Osteocyte (in vitro differentiated cells): ENCODE results near the gene CHDH. TPM values are rescaled to one million over a fixed set of nuclear protein-coding genes. Genes with fewer than 3 reads are reported as not detected.

Experiments
- DNase-seq: peaks from one replicate; pipeline ENCODE4 v3.0.0; 2021; ENCODE audit warnings: mixed read lengths; ENCODE audit not compliant: unreplicated experiment; ENCODE audit errors: extremely low spot score
- H3K27ac Mint-ChIP-seq: one replicate; pipeline ENCODE4 v1.8.0; 2021; ENCODE audit warnings: mild to moderate bottlenecking, mixed read lengths; ENCODE audit not compliant: unreplicated experiment
- H3K27me3 Mint-ChIP-seq: one replicate; pipeline ENCODE4 v1.8.0; 2021; ENCODE audit warnings: mixed read lengths; ENCODE audit not compliant: unreplicated experiment
- H3K36me3 Mint-ChIP-seq: one replicate; pipeline ENCODE4 v1.8.0; 2021; ENCODE audit warnings: mixed read lengths; ENCODE audit not compliant: unreplicated experiment
- H3K4me1 Mint-ChIP-seq: one replicate; pipeline ENCODE4 v1.8.0; 2021; ENCODE audit warnings: mixed read lengths; ENCODE audit not compliant: unreplicated experiment
- H3K4me3 Mint-ChIP-seq: one replicate; pipeline ENCODE4 v1.8.0; 2021; ENCODE audit warnings: mild to moderate bottlenecking, moderate library complexity, mixed read lengths; ENCODE audit not compliant: unreplicated experiment
- H3K9me3 Mint-ChIP-seq: one replicate; pipeline ENCODE4 v1.8.0; 2021; ENCODE audit warnings: mixed read lengths; ENCODE audit not compliant: unreplicated experiment
- CTCF ChIP-seq: fragments of 200-600 bp; sonication (generic); IDR thresholded peaks from 2 replicates; pipeline ENCODE4 v1.5.0; 2021; ENCODE audit warnings: antibody characterized with exemption, mild to moderate bottlenecking, moderate library complexity
- total RNA-seq: library from RNA; stranded (reverse); gene quantifications from 2 replicates; pipeline ENCODE4 v1.2.1, GENCODE V29; 2021

Gene CHDH
- total RNA-seq, 1 donor from 2014 or later: 0.86 TPM

- Mint-ChIP-seq H3K9me3 (no peaks in the 10 kb centered on the region), H3K27me3 (no peaks in the 10 kb centered on the region), H3K36me3 (no peaks in the 10 kb centered on the region), H3K27ac (no peak overlapping the region), H3K4me1 (peaks cover 21% of the 10 kb centered on the region), H3K4me3 (no peak overlapping the region)
- TF ChIP-seq CTCF: no peak
- DNase-seq: no peak
These were observed 37.0 kb downstream of the CHDH start for GRCh38 chr3:53809267-53809666.

- H3K9me3 Mint-ChIP-seq: no peaks in the 10 kb centered on the region
- no peak overlapping the region for H3K27ac Mint-ChIP-seq
- TF ChIP-seq CTCF: no peak
- peaks cover 28% of the 10 kb centered on the region for H3K4me1 Mint-ChIP-seq
- no peaks in the 10 kb centered on the region for H3K27me3 Mint-ChIP-seq
- H3K4me3 Mint-ChIP-seq: no peak overlapping the region
- peak; percentile 83 for DNase-seq
- H3K36me3 Mint-ChIP-seq: no peaks in the 10 kb centered on the region
These were observed 37.7 kb downstream of the CHDH start for GRCh38 chr3:53808496-53808895.

GRCh38 chr3:53807117-53807810 lies 39.0 kb downstream of the CHDH start:
- Mint-ChIP-seq H3K4me3 (no peak overlapping the region), H3K4me1 (peaks cover 28% of the 10 kb centered on the region), H3K36me3 (no peaks in the 10 kb centered on the region), H3K27ac (no peak overlapping the region), H3K9me3 (no peaks in the 10 kb centered on the region), H3K27me3 (no peaks in the 10 kb centered on the region)
- DNase-seq: peak; percentile 27
- no peak for TF ChIP-seq CTCF

- H3K9me3 Mint-ChIP-seq: no peaks in the 10 kb centered on the region
- DNase-seq: peak; percentile 77
- no peaks in the 10 kb centered on the region for H3K27me3 Mint-ChIP-seq
- peak overlapping the region; percentile 9 for H3K27ac Mint-ChIP-seq
- no peak overlapping the region for H3K4me3 Mint-ChIP-seq
- H3K4me1 Mint-ChIP-seq: peaks cover 28% of the 10 kb centered on the region
- TF ChIP-seq CTCF: no peak
- no peaks in the 10 kb centered on the region for H3K36me3 Mint-ChIP-seq
These were observed 39.8 kb downstream of the CHDH start for GRCh38 chr3:53806182-53807116.
